Lower lobe of right lung (tissue), 2 donors: ENCODE measurements around the gene TMEM232. TPM values are rescaled to one million over a fixed set of nuclear protein-coding genes. Genes with fewer than 3 reads are reported as not detected.

Source experiments
- ATAC-seq, 2 donors: fragments of 200-7000 bp; cut with Tn5 transposase; one replicate each; pipeline ENCODE4 v1.9.1; 2020 to 2022; ENCODE audit warnings: mild to moderate bottlenecking in 2 of 2, moderate library complexity in 2 of 2
- DNase-seq: peaks from one replicate; pipeline ENCODE4 v3.0.0-alpha.2; 2020
- H3K27ac ChIP-seq: fragments of 200-600 bp; one replicate; pipeline ENCODE4 v1.8.0; 2022
- H3K27me3 ChIP-seq: fragments of 200-600 bp; one replicate; pipeline ENCODE4 v1.8.0; 2022; ENCODE audit warnings: low read depth
- H3K36me3 ChIP-seq: fragments of 200-600 bp; one replicate; pipeline ENCODE4 v1.8.0; 2022; ENCODE audit warnings: mild to moderate bottlenecking
- H3K4me1 ChIP-seq: fragments of 200-600 bp; one replicate; pipeline ENCODE4 v1.8.0; 2022
- H3K4me3 ChIP-seq: fragments of 200-600 bp; one replicate; pipeline ENCODE4 v1.8.0; 2022; ENCODE audit warnings: mild to moderate bottlenecking
- H3K9me3 ChIP-seq: fragments of 200-600 bp; one replicate; pipeline ENCODE4 v1.8.0; 2022
- intact Hi-C: fragments of 100-400 bp; cut with DNase I; formaldehyde crosslinking; loops from one replicate; pipeline ENCODE4 v1.11.0; 2022
- total RNA-seq: library from RNA; stranded (reverse); fragmentation: NEBNext Ultra II Directional; extraction: Animal tissue kit (Norgen Biotek cat#: 25700); gene quantifications from one replicate; pipeline ENCODE4 v1.2.1, GENCODE V29; 2021
- TF ChIP-seq, protein P1 (sequence below): fragments of 200-600 bp; IDR thresholded peaks from one replicate; pipeline ENCODE4 v1.8.0; 2022; ENCODE audit warnings: antibody characterized with exemption, mild to moderate bottlenecking
- donor health status: DM: no; HTN: yes; CAD: no; lungs with severe emphysema.

TMEM232 gene
- total RNA-seq, 1 donor from 2014 or later = 11.4 TPM

- Histone ChIP-seq H3K9me3 (no peaks in the 10 kb centered on the region), H3K4me1 (no peaks in the 10 kb centered on the region), H3K4me3 (no peak overlapping the region), H3K27ac (no peak overlapping the region), H3K36me3 (no peaks in the 10 kb centered on the region), H3K27me3 (no peaks in the 10 kb centered on the region)
- no peak for ATAC-seq
- intact Hi-C loops = no loop called here
- no peak for DNase-seq
- TF ChIP-seq, protein P1, sequence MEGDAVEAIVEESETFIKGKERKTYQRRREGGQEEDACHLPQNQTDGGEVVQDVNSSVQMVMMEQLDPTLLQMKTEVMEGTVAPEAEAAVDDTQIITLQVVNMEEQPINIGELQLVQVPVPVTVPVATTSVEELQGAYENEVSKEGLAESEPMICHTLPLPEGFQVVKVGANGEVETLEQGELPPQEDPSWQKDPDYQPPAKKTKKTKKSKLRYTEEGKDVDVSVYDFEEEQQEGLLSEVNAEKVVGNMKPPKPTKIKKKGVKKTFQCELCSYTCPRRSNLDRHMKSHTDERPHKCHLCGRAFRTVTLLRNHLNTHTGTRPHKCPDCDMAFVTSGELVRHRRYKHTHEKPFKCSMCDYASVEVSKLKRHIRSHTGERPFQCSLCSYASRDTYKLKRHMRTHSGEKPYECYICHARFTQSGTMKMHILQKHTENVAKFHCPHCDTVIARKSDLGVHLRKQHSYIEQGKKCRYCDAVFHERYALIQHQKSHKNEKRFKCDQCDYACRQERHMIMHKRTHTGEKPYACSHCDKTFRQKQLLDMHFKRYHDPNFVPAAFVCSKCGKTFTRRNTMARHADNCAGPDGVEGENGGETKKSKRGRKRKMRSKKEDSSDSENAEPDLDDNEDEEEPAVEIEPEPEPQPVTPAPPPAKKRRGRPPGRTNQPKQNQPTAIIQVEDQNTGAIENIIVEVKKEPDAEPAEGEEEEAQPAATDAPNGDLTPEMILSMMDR = no peak
These were observed 138.0 kb downstream of the TMEM232 start for GRCh38 chr5:110588286-110588980.

DNA sequence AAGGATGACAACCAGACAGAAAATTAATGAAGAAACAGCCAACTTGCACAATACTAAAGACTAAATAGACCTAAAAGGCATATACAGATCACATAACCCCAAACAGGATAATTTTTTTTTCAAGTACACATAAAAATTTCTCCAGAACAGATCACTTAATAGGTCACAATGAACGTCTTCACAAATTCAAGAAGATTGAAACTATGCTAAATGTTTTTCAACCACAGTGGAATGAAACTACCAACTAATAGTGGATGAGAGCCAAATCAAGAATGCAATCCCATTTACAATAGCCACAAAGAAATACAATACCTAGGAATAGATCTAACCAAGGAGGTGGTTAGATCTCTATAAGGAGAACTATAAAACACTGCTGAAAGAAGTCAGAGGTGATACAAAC lies 145.8 kb downstream of the TMEM232 start:
- H3K4me1 ChIP-seq = no peaks in the 10 kb centered on the region
- no peak overlapping the region for H3K4me3 ChIP-seq
- ATAC-seq (no peak), DNase-seq (no peak)
- no peaks in the 10 kb centered on the region for H3K9me3 ChIP-seq
- intact Hi-C loops = no loop called here
- no peaks in the 10 kb centered on the region for H3K36me3 ChIP-seq
- H3K27ac ChIP-seq = no peak overlapping the region
- TF ChIP-seq, protein P1 = no peak
- H3K27me3 ChIP-seq = no peaks in the 10 kb centered on the region

DNA sequence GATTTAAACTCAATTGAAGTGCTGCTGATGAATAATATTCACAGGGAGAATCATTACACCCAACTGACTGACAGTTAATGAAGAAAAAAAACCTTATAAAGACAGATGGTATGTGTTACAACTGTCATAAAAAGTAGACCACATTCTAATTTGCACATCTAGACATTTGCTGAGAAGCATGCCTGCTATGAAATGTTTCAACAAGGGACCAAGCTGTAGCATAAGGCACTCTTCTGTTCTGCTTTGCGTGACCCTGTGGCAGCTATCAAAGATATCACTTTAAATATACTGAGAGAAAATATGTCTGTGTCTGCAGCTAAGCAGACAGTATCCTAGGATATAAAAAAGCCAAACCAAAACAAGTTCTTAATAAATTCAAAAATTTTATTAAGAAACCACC lies 153.7 kb downstream of the TMEM232 start:
- TF ChIP-seq, protein P1 = no peak
- H3K36me3 ChIP-seq = no peaks in the 10 kb centered on the region
- ATAC-seq = no peak
- H3K9me3 ChIP-seq = no peaks in the 10 kb centered on the region
- no peak for DNase-seq
- H3K27ac ChIP-seq = no peak overlapping the region
- H3K27me3 ChIP-seq = no peaks in the 10 kb centered on the region
- no peaks in the 10 kb centered on the region for H3K4me1 ChIP-seq
- intact Hi-C loops = no loop called here
- H3K4me3 ChIP-seq = no peak overlapping the region

DNA sequence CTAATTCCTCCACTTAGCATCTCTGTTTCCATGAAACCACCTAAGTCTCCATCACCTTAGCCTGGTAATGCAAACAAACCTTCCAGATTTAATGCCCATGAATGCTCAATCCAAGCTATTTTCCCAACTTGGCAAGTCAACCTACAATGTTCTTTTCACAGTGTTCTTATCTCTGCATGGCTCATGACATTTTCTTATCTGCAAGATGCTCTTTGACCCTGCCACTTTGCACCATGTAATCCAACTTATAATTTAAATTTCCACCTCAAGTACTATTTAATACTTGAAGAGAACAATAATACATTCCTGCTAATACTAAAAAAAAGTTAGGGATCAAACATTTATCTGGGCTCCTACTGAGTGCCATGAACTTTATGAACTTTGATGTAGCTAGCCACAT lies 164.3 kb downstream of the TMEM232 start:
- Histone ChIP-seq H3K4me3 (no peak overlapping the region), H3K4me1 (no peaks in the 10 kb centered on the region), H3K36me3 (no peaks in the 10 kb centered on the region), H3K9me3 (no peaks in the 10 kb centered on the region), H3K27me3 (no peaks in the 10 kb centered on the region), H3K27ac (no peak overlapping the region)
- ATAC-seq = no peak
- intact Hi-C loops = no loop called here
- no peak for DNase-seq
- TF ChIP-seq, protein P1 = no peak

DNA sequence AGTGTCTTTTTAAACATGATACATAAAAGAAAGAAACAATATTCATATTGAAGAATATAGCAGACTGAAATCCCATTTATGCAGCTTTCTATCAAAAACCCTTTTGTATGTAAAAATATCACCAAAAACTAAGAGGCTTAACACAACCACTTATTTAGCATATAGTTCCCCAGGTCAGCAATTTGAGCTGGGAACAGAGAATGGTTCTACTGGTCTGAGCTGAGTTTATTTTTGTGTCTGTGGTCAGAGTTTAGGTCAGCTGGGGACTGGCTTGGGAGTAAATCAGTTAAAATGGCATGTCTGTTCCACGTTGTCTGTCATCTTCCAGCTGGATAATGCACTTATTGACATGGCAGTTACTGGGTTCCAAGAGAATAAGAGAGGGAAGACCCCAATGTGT lies 165.0 kb downstream of the TMEM232 start:
- TF ChIP-seq, protein P1 = no peak
- ATAC-seq = no peak
- H3K27ac ChIP-seq = no peak overlapping the region

More for the DNA sequence above, 165.0 kb downstream of the TMEM232 start:
- Histone ChIP-seq H3K36me3 (no peaks in the 10 kb centered on the region), H3K4me1 (no peaks in the 10 kb centered on the region), H3K4me3 (no peak overlapping the region), H3K9me3 (no peaks in the 10 kb centered on the region), H3K27me3 (no peaks in the 10 kb centered on the region)
- intact Hi-C loops = no loop called here
- DNase-seq = no peak
